Activated T-cell treated with anti-CD3 and anti-CD28 coated beads for 4 hours (primary cell): ENCODE data around the gene SNCAIP.

Experiments
- DNase-seq: peaks from one replicate; pipeline ENCODE4 v3.0.0-alpha.2; 2020

Gene SNCAIP

GRCh38 chr5:122401976-122402725 lies 90.1 kb downstream of the SNCAIP start:
- no peak for DNase-seq

- no peak for DNase-seq
Observed at GRCh38 chr5:122402955-122403685, 91.1 kb downstream of the SNCAIP start.

GRCh38 chr5:122404018-122404417 lies 92.0 kb downstream of the SNCAIP start:
- DNase-seq: no peak

GRCh38 chr5:122404653-122405362 lies 92.8 kb downstream of the SNCAIP start:
- no peak for DNase-seq

- no peak for DNase-seq
Observed at GRCh38 chr5:122405751-122406150, 93.7 kb downstream of the SNCAIP start.

- no peak for DNase-seq
Observed at GRCh38 chr5:122406181-122406580, 94.1 kb downstream of the SNCAIP start.

- no peak for DNase-seq
Observed at GRCh38 chr5:122408592-122409224, 96.7 kb downstream of the SNCAIP start.

GRCh38 chr5:122412966-122413365 lies 100.9 kb downstream of the SNCAIP start:
- no peak for DNase-seq

GRCh38 chr5:122413722-122414121 lies 101.7 kb downstream of the SNCAIP start:
- no peak for DNase-seq

GRCh38 chr5:122415030-122415800 lies 103.2 kb downstream of the SNCAIP start:
- DNase-seq: no peak

- no peak for DNase-seq
Observed at GRCh38 chr5:122415801-122416120, 103.7 kb downstream of the SNCAIP start.

- DNase-seq: no peak
Observed at GRCh38 chr5:122419142-122419894, 107.3 kb downstream of the SNCAIP start.

GRCh38 chr5:122420091-122420490 lies 108.1 kb downstream of the SNCAIP start:
- no peak for DNase-seq

GRCh38 chr5:122420537-122421236 lies 108.7 kb downstream of the SNCAIP start:
- DNase-seq: no peak

- no peak for DNase-seq
Observed at GRCh38 chr5:122421374-122422079, 109.5 kb downstream of the SNCAIP start.

- DNase-seq: no peak
Observed at GRCh38 chr5:122423221-122423620, 111.2 kb downstream of the SNCAIP start.

GRCh38 chr5:122424132-122424531 lies 112.1 kb downstream of the SNCAIP start:
- DNase-seq: no peak

- no peak for DNase-seq
Observed at GRCh38 chr5:122426301-122426700, 114.3 kb downstream of the SNCAIP start.

- DNase-seq: no peak
Observed at GRCh38 chr5:122427621-122428020, 115.6 kb downstream of the SNCAIP start.

- no peak for DNase-seq
Observed at GRCh38 chr5:122429545-122430318, 117.7 kb downstream of the SNCAIP start.
